KBM-7 (cell line): ENCODE data around the gene BARX1.
A peak's percentile ranks its signal among the peaks of the same experiment; 100 is the strongest.
"Not testable (repeated sequence)": the region's sequence is repeated elsewhere in the genome, so short reads cannot be mapped to it uniquely, and the experiment has no call there.

Experiments
- DNase-seq: peaks from one replicate; pipeline ENCODE4 v3.0.0-alpha.2; 2015
- in situ Hi-C: fragments of 300-500 bp; cut with MboI; formaldehyde crosslinking; loops from 2 replicates; pipeline ENCODE4 v1.14.3; 2020; ENCODE audit warnings: low sequenced_read_pairs, low pct_unique_long_range_greater_than_20kb, mixed read lengths

The BARX1 gene, protein sequence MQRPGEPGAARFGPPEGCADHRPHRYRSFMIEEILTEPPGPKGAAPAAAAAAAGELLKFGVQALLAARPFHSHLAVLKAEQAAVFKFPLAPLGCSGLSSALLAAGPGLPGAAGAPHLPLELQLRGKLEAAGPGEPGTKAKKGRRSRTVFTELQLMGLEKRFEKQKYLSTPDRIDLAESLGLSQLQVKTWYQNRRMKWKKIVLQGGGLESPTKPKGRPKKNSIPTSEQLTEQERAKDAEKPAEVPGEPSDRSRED

GRCh38 chr9:93955111-93955980, at the start of gene BARX1:
Gene BARX1, minus strand, starts transcription at chr9:93955355. Its CDS starts 209 bp downstream, at chr9:93955146.
- in situ Hi-C loops: no loop called here
- DNase-seq: no peak

DNA sequence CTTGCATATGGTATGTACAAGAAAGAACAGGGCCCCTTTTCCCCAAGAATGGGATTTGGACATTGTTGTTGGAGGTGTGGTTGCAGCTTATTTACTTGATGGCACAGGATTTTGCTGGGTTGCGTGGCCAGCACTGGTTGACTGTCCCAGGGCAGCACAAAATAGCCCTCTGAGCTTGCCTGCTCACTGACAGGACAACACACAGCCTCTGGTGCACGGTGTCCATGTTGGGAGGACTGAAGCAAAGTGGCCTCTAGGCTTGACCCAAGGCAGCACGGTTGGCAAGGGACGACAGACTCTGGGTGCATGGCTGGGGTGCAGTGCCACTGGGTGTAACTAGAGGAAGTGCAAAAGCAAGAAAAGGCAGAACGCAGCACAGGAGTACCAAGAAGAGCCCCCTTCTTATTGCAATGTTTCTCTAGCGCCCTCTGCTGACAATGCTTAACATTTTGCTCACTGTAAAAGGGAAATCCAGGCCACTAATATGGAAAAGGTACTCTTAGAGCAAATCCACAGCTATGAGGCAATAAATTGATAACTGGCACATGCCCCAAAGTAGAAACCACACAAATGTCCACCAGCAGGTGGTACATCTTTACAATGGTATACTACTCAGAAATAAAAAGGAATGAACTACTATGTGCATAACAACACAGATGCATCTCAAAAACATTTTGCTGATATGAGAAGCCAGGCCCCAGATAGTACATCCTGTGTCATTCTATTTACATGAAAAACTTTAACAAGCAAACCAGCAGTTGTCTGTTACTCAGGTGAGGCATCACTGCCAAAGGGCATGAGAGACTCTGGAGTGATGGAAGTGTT, 47.4 kb upstream of the BARX1 start:
- in situ Hi-C loops: no loop called here

GRCh38 chr9:93996863-93997262, 41.7 kb upstream of the BARX1 start:
- in situ Hi-C loops: no loop called here
- no peak for DNase-seq

More for the DNA sequence above, 47.4 kb upstream of the BARX1 start:
- peak; percentile 69 for DNase-seq

GRCh38 chr9:93996367-93996766, 41.2 kb upstream of the BARX1 start:
- in situ Hi-C loops: no loop called here
- no peak for DNase-seq

DNA sequence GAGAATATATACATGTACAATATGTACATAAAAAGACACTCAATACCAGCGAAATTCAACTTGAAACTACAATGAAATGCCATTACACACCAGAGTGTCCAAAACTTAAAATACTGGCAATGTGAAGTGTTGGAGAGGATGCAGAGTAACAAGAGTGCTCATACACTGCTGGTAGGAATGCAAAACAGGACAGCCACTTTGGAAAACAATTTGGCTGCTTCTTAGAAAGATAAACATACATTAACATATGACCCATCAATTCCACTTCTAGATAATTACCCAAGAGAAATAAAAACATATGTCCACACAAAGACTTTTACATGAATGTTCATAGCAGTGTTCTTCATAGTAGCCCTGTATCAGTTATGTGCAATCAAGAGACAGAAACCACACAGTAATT, 39.4 kb upstream of the BARX1 start:
- no peak for DNase-seq
- in situ Hi-C loops: no loop called here

DNA sequence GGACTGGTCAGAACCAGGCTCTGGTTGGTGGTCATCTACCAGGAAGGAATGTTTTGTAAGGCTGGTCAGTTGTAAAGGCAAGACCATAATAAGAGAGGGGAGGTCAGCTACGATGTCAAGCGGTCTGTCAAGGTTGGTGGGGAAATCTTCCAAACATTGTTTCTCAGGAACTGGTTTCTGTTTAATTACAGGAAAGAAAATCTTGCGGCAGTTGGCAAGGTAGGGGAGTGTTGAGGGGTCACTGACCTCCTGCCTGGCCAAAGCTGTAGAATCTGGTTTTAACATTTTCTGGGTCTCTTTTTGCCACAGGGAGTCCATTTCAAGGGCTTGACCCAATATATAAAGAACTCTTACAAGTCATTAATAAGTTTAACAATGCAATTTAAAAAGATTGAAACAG, 39.0 kb upstream of the BARX1 start:
- in situ Hi-C loops: no loop called here
- no peak for DNase-seq

DNA sequence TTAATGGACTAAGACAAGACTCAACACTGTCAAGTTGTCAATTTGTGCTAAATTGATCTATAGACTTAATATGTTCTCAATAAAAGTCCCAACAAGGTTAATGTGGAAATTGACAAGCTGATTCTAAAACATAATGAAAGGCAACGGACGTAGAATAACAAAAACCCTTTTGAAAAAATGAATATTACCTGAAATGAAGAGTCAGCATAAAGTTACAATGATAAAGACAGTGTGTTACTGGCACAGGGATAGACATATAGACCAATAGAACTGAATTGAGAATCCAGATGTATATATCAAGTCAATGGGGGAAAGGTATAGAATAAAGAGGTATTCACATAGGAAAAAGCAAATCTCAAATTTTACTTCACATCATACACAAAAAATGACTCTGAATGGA, 37.7 kb upstream of the BARX1 start:
- no peak for DNase-seq
- in situ Hi-C loops: no loop called here

- in situ Hi-C loops: no loop called here
- DNase-seq: no peak
Observed at GRCh38 chr9:93990448-93990847, 35.3 kb upstream of the BARX1 start.

DNA sequence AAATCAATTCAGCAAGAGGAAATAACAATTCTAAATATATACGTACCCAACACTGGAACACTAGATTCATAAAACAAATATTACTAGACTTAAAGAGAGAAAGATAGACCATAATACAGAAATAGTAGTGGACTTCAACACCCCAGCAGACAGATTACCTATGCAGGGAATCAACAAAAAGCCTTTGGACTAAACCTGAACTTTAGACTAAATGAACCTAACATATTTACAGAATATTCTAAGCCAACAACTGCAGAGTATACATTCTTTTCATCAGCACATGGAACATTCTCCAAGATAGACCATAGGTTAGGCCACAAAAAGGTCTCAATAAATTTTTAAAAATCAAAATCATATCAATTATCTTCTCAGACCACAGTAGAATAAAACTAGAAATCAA, 32.9 kb upstream of the BARX1 start:
- in situ Hi-C loops: no loop called here

DNA sequence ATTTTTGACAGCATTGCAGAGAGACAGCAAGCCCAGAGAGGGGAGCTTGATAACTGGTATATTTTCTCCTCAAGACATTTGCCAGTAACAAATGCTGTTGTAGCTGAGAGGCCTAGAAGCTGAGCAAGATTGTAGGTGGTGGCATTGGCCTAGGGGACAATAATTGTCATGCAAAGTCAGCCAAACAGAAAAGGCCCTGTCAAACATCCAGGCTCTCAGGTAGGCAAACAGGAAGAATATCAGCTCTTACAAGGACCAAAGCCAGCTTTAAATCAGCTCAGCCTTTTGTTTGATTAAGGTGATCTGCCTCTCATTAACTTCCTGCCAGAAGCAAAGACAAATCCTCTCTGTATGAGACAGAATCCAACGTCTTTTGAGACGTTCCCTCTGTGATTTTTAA, 29.7 kb upstream of the BARX1 start:
- in situ Hi-C loops: no loop called here
- DNase-seq: no peak

More for the DNA sequence above, 32.9 kb upstream of the BARX1 start:
- DNase-seq: no peak

- no peak for DNase-seq
- in situ Hi-C loops: no loop called here
Observed at GRCh38 chr9:93983875-93984274, 28.7 kb upstream of the BARX1 start.

DNA sequence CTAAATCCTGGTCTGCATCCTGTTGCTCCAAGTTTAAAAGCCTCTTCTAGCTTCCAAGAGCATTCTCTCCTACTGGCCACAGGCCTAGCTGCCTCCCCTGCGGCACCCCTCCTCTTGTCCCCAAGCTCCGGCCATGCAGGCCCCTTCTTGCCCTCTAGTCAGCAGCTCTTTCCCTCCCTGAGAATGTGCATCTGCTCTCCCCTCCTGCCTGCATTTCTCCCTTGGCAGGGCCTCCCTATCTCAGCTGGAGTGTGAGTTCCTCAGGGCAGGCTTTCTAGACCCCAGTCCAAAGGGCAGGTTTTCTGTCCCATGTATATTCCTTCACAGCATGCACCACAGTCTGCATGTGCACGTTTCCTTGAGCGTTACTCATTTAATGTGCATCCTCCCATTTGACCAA, 24.6 kb upstream of the BARX1 start:
- no peak for DNase-seq
- in situ Hi-C loops: no loop called here

DNA sequence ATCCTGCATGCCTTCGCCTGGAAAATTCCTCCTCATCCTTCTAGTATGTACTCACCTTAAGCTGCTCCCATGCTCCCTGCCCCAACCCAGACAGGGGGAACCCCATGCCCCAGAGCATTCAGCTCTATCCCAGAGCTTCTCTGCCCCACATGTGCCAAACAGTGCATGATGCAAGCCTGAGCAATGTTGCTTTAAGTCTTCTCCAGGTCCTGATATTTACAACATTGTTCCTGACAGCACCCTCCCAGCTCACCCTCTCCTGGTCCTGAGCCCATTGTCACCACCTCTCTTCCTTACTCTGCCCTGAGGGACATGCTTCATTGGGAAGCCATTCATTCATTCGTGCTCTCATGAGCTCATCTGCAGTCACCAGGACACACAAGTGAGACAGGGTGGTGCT, 23.4 kb upstream of the BARX1 start:
- in situ Hi-C loops: no loop called here
- no peak for DNase-seq

DNA sequence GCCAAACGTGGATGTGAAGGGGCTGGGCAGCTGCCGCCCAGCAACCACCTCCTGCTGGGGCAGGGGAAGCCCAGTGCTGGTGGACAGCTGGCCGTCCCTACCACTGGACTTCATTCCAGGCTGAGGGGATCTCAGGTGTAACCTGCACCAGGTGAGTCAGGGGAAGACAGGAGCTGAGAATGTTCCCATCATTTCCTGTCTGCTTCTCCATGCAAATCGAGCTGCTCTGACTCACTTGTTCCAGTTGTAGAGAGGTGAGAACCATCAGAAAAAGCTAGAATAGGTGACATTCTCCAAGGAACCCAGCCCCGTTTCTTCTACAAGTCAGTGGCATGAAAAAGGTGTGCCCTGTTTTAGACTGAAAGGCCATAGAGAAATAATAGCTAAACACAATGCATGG, 21.8 kb upstream of the BARX1 start:
- no peak for DNase-seq
- in situ Hi-C loops: no loop called here

DNA sequence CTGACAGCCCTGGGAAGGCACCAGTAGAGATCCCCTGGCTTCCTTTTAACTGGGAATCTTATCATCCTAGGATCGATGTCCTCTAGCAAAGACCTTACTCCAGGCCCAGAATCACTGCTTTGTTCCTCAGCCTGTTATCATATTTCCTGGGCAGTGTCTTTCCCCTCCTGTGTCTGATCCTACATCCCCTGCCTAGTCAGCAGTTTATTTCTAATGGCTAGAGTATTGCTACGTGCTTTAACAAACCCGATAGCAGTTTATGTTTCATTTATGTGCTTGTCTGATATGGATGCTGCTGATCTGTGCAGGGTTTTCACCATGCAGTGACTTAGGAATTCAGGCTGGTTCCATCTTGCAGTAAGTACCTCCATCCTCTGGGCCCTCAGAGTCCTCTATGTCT, 20.9 kb upstream of the BARX1 start:
- no peak for DNase-seq
- in situ Hi-C loops: no loop called here

DNA sequence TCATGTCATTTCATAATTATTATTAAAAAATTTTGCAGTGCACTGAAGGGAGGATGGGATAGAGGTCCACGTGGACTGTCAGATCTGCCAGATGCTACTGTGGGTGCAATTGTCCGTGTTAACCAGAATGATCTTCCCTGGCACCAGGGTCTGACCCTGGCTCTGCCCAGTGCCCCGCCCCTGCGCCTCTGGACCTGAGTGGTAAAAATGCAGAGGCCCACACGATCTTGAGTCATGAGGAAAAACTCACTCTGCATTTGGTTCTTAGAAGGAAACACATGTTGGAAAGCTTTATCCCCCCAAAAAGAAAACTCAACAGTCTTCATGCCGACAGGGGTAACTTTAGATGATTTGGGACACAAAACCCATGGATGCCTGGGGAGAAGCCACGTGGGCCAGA, 20.1 kb upstream of the BARX1 start:
- DNase-seq: no peak
- in situ Hi-C loops: no loop called here

- in situ Hi-C loops: no loop called here
Observed at GRCh38 chr9:93974151-93974550, 19.0 kb upstream of the BARX1 start.

DNA sequence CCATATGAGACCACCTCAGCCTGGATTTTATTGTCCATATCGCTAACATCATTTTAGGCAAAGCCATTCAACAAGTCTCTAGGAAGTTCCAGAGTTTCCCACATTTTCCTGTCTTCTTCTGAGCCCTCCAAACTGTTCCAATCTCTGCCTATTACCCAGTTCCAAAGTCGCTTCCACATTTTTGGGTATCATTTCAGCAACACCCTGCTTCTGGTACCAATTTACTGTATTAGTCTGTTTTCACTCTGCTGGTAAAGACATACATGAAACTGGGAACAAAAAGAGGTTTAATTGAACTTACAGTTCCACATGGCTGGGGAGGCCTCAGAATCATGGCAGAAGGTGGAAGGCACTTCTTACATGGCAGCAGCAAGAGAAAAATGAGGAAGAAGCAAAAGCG, 17.5 kb upstream of the BARX1 start:
- DNase-seq, in situ Hi-C loops: not testable (repeated sequence)

More at GRCh38 chr9:93974151-93974550, 19.0 kb upstream of the BARX1 start:
- DNase-seq: no peak

GRCh38 chr9:93969328-93969661, 14.1 kb upstream of the BARX1 start:
- in situ Hi-C loops: loop anchor here (10.0 kb wide), 1 partner anchor 284 kb away; no protein-coding TSS in a partner anchor
- DNase-seq: no peak
